ENCODE data around the gene SLC2A6. TPM values are rescaled to one million over a fixed set of nuclear protein-coding genes. Genes with fewer than 3 reads are reported as not detected.
A peak's percentile ranks its signal among the peaks of the same experiment; 100 is the strongest.

Gene SLC2A6
- total and polyA plus RNA-seq, 10 of the 15 experiments (the other 5 are each of a cell fraction or from before 2014, with no cell fraction given), result 1.1 to 37.9 (median 18.3) TPM

DNA sequence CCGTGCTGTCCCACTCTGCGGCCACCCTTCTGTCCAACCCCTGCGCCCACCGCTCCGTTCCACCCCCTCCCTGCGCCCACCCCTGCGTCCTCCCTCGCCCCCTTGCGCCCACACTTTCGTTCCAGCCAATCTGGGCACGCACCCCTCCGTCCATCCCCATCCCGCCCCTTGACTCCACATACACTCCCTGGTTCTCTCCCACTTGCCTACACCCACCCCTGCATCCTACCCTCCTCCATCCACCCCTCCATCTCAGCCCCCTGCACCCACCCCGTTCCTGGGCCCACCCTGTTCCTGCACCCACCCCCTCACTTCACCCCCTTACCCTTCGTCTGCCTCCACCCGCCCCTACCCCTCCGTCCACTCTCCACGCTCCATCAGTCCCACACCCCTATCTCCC lies 49.7 kb downstream of the SLC2A6 start:
- H3K9ac ChIP-seq (ENCODE audit: control insufficient read depth, insufficient read depth, low read length), result no peak overlapping the region
- RAD21 ChIA-PET (ENCODE audit: unreplicated experiment), result no interaction called here

GRCh38 chr9:133428617-133429101 lies 50.2 kb downstream of the SLC2A6 start:
- 7% methylated on average over 25 of the region's 57 CpGs for WGBS (ENCODE audit: insufficient coverage, insufficient replicate concordance, low lambda C conversion rate, missing lambda C conversion rate)
- ATAC-seq, result peak; percentile 86
- Histone ChIP-seq H2AFZ (ENCODE audit: control insufficient read depth, low read depth, low read length) (no peak overlapping the region), H3K27me3 (replicated peaks in 1 of 2; ENCODE audit: control insufficient read depth in 2 of 2, insufficient read depth in 2 of 2, low read length in 1 of 2) (no peaks in the 10 kb centered on the region; a peak in 1 of 4 replicates), H3K4me3 (no peak overlapping the region), H3K9me3 (replicated peaks; ENCODE audit: control insufficient read depth, insufficient read depth, low read length) (no peaks in the 10 kb centered on the region; the same call in 2 of the 3 replicates), H3K79me2 (ENCODE audit: control insufficient read depth, insufficient read depth, low read length) (no peaks in the 10 kb centered on the region), H3K4me1 (ENCODE audit: control insufficient read depth, insufficient read depth, low read length) (no peaks in the 10 kb centered on the region), H4K20me1 (ENCODE audit: control insufficient read depth, insufficient read depth) (no peaks in the 10 kb centered on the region), H3K27ac (ENCODE audit: control insufficient read depth, insufficient read depth) (no peak overlapping the region), H3K9ac (ENCODE audit: control insufficient read depth, insufficient read depth, low read length) (no peak overlapping the region), H3K36me3 (ENCODE audit: control insufficient read depth in 2 of 2, insufficient read depth in 2 of 2, low read length in 1 of 2) (no peaks in the 10 kb centered on the region), H3K4me2 (ENCODE audit: control insufficient read depth, insufficient read depth) (no peak overlapping the region)
- SMC1A ChIA-PET (ENCODE audit: uncharacterized antibody, unreplicated experiment), result no interaction called here
- TF ChIP-seq TCF3 (IDR thresholded peaks at IDR 0.05; ENCODE audit: borderline replicate concordance, insufficient read depth, low read depth, low read length) (0 out of 2 replicates have a peak, but pooled peaks have one; percentile 12), USF1 (IDR thresholded peaks at IDR 0.05; ENCODE audit: borderline replicate concordance, extremely low read length, insufficient read depth, low read depth, low read length) (peak; percentile 33), BHLHE40 (IDR thresholded peaks at IDR 0.05; ENCODE audit: borderline replicate concordance in 1 of 2, low read depth in 2 of 2, low read length in 1 of 2) (peak in 1 of 2 experiments; percentile 76; a peak in 2 of 4 replicates), ZNF384 (IDR thresholded peaks at IDR 0.05; ENCODE audit: borderline replicate concordance, low read depth, low read length) (no peak), RELB (IDR thresholded peaks at IDR 0.05; ENCODE audit: low read depth) (no peak), IKZF1 (conservative IDR thresholded peaks at IDR 0.05) (0 out of 2 replicates have a peak, but pooled peaks have one; percentile 27), PAX5 (IDR thresholded peaks at IDR 0.05; ENCODE audit: borderline replicate concordance, low read depth, low read length) (no peak)
- BruUV-seq (replicated peaks), result no TSS peak
- RAD21 ChIA-PET (ENCODE audit: unreplicated experiment), result no interaction called here
- POLR2A ChIA-PET, result interaction anchor here (0.5 kb wide), 1 partner anchor 284 kb away, joined by 3 read pairs; no protein-coding TSS in a partner anchor
- CTCF ChIA-PET, result interaction anchor here (0.9 kb wide), 1 partner anchor 10 kb away, joined by 3 read pairs; no protein-coding TSS in a partner anchor
- in situ Hi-C loops (cut with MboI) (no loop called here), intact Hi-C loops (cut with micrococcal nuclease; ENCODE audit: unreplicated experiment) (no loop called here)
- DNase-seq (ENCODE audit: low read depth, low spot score), result no peak
- FAIRE-seq, result no peak

More for the DNA sequence above, 49.7 kb downstream of the SLC2A6 start:
- ChIA-PET POLR2A (no interaction called here), SMC1A (ENCODE audit: uncharacterized antibody, unreplicated experiment) (no interaction called here), CTCF (no interaction called here)
- intact Hi-C loops (cut with micrococcal nuclease; ENCODE audit: unreplicated experiment), result no loop called here
- DNase-seq (ENCODE audit: low read depth, low spot score) (no peak), ATAC-seq (no peak), FAIRE-seq (no peak)
- Histone ChIP-seq H3K9me3 (replicated peaks; ENCODE audit: control insufficient read depth, insufficient read depth, low read length) (no peaks in the 10 kb centered on the region; the same call in 2 of the 3 replicates), H2AFZ (ENCODE audit: control insufficient read depth, low read depth, low read length) (no peak overlapping the region), H3K27me3 (replicated peaks in 1 of 2; ENCODE audit: control insufficient read depth in 2 of 2, insufficient read depth in 2 of 2, low read length in 1 of 2) (no peaks in the 10 kb centered on the region; a peak in 1 of 4 replicates), H3K36me3 (ENCODE audit: control insufficient read depth in 2 of 2, insufficient read depth in 2 of 2, low read length in 1 of 2) (no peaks in the 10 kb centered on the region), H3K4me3 (no peak overlapping the region), H3K4me2 (ENCODE audit: control insufficient read depth, insufficient read depth) (no peak overlapping the region), H3K4me1 (ENCODE audit: control insufficient read depth, insufficient read depth, low read length) (no peaks in the 10 kb centered on the region), H4K20me1 (ENCODE audit: control insufficient read depth, insufficient read depth) (no peaks in the 10 kb centered on the region), H3K79me2 (ENCODE audit: control insufficient read depth, insufficient read depth, low read length) (no peaks in the 10 kb centered on the region), H3K27ac (ENCODE audit: control insufficient read depth, insufficient read depth) (no peak overlapping the region)
- whole genome bisulfite sequencing (ENCODE audit: insufficient coverage, insufficient replicate concordance, low lambda C conversion rate, missing lambda C conversion rate), result 0% methylated on average over 6 of the region's 18 CpGs
- TF ChIP-seq CEBPB (IDR thresholded peaks at IDR 0.05; ENCODE audit: borderline replicate concordance in 1 of 2, low read depth in 2 of 2, low read length in 2 of 2), result no peak
- no TSS peak for BruUV-seq (replicated peaks)
- in situ Hi-C loops (cut with MboI), result no loop called here
